Measurements from ENCODE around the gene TBC1D22A. TPM values are rescaled to one million over a fixed set of nuclear protein-coding genes. Genes with fewer than 3 reads are reported as not detected.

Gene TBC1D22A
- polyA plus RNA-seq, 1 donor from 2014 or later, result 9.3 TPM

DNA sequence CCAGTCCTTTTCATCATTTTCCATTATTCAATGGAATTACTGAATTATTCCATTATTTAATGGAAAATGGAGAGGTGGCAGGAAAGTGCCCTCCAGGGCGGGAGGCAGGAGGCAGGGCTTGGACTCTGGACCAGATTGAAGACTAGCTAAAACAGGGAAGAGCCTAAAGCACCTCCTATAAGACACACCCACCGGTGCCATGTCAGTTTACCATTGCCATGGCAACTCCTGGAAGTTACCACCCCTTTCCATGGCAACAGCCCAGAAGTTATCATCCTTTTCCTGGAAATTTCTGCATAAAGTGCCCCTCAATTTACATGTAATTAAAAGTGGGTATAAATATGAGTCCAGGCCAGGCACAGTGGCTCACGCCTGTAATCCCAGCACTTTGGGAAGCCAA is 443.7 kb downstream of the TBC1D22A start:
- Histone ChIP-seq H3K9me2 (ENCODE audit: insufficient read depth, low read length) (no peaks in the 10 kb centered on the region), H3K4me2 (ENCODE audit: low read length) (no peak overlapping the region), H3K36me3 (ENCODE audit: insufficient read depth, low read length) (no peaks in the 10 kb centered on the region), H3K4me3 (ENCODE audit: low read length) (no peak overlapping the region), H3K79me2 (replicated peaks; ENCODE audit: insufficient read depth, low read length) (no peaks in the 10 kb centered on the region), H2AFZ (ENCODE audit: low read depth, low read length) (no peak overlapping the region), H3K27ac (ENCODE audit: low read length) (no peak overlapping the region), H3F3A (ENCODE audit: insufficient read depth, low read length, poor library complexity, severe bottlenecking) (no peaks in the 10 kb centered on the region), H3K27me3 (ENCODE audit: insufficient read depth, low read depth, low read length) (no peaks in the 10 kb centered on the region), H3K9me3 (ENCODE audit: low read length) (no peaks in the 10 kb centered on the region), H4K20me1 (ENCODE audit: insufficient read depth) (no peaks in the 10 kb centered on the region), H3K9ac (ENCODE audit: low read length) (no peak overlapping the region)
- TF ChIP-seq EZH2 (IDR thresholded peaks at IDR 0.05; ENCODE audit: borderline replicate concordance, insufficient read depth, low read length, poor library complexity, severe bottlenecking) (no peak), EP300 (conservative IDR thresholded peaks at IDR 0.05; ENCODE audit: poor library complexity, severe bottlenecking) (no peak), MXI1 (conservative IDR thresholded peaks at IDR 0.05; ENCODE audit: poor library complexity, severe bottlenecking) (no peak), TAF1 (IDR thresholded peaks at IDR 0.05; ENCODE audit: low read depth) (no peak), RAD21 (conservative IDR thresholded peaks at IDR 0.05) (no peak)

DNA sequence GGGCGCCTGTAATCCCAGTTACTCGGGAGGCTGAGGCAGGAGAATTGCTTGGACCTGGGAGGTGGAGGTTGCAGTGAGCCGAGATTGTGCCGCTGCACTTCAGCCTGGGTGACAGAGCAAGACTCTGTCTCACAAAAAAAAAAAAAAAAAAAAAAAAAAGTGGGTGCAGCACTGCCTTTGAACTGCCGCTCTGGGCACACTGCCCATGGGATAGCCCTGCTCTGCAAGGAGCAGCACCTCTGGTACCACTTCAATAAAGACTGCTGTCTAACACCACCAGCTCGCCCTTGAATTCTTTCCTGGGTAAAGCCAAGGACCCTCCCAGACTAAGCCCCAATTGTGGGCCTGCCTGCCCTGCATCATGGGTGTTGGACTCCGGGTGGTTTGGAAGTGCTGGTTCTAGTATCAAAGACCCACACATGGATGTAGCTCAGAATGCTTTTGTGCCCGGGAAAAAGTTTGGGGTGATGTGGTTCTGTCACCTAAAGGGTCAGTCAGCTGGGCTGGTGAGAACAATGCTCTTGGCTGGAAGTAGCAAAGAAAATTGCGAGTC is 444.3 kb downstream of the TBC1D22A start:
- Histone ChIP-seq H3F3A (ENCODE audit: insufficient read depth, low read length, poor library complexity, severe bottlenecking) (no peaks in the 10 kb centered on the region), H3K4me2 (ENCODE audit: low read length) (no peak overlapping the region)

More for the DNA sequence above, 444.3 kb downstream of the TBC1D22A start:
- no peaks in the 10 kb centered on the region for H3K79me2 ChIP-seq (replicated peaks; ENCODE audit: insufficient read depth, low read length)
- H3K9ac ChIP-seq (ENCODE audit: low read length), result no peak overlapping the region
- no peak overlapping the region for H3K27ac ChIP-seq (ENCODE audit: low read length)
- H3K9me3 ChIP-seq (ENCODE audit: low read length), result no peaks in the 10 kb centered on the region
- no peak overlapping the region for H3K4me3 ChIP-seq (ENCODE audit: low read length)
- no peaks in the 10 kb centered on the region for H3K9me2 ChIP-seq (ENCODE audit: insufficient read depth, low read length)
- H3K27me3 ChIP-seq (ENCODE audit: insufficient read depth, low read depth, low read length), result no peaks in the 10 kb centered on the region
- TF ChIP-seq POLR2AphosphoS5 (IDR thresholded peaks at IDR 0.05), result no peak
- no peak for TF ChIP-seq TAF1 (IDR thresholded peaks at IDR 0.05; ENCODE audit: low read depth)
- TF ChIP-seq EZH2 (IDR thresholded peaks at IDR 0.05; ENCODE audit: borderline replicate concordance, insufficient read depth, low read length, poor library complexity, severe bottlenecking), result no peak
- TF ChIP-seq EP300 (conservative IDR thresholded peaks at IDR 0.05; ENCODE audit: poor library complexity, severe bottlenecking), result no peak
- TF ChIP-seq MXI1 (conservative IDR thresholded peaks at IDR 0.05; ENCODE audit: poor library complexity, severe bottlenecking), result no peak
- TF ChIP-seq SMC3 (conservative IDR thresholded peaks at IDR 0.05; ENCODE audit: poor library complexity), result no peak
- TF ChIP-seq RAD21 (conservative IDR thresholded peaks at IDR 0.05), result no peak
- TF ChIP-seq, protein P1, sequence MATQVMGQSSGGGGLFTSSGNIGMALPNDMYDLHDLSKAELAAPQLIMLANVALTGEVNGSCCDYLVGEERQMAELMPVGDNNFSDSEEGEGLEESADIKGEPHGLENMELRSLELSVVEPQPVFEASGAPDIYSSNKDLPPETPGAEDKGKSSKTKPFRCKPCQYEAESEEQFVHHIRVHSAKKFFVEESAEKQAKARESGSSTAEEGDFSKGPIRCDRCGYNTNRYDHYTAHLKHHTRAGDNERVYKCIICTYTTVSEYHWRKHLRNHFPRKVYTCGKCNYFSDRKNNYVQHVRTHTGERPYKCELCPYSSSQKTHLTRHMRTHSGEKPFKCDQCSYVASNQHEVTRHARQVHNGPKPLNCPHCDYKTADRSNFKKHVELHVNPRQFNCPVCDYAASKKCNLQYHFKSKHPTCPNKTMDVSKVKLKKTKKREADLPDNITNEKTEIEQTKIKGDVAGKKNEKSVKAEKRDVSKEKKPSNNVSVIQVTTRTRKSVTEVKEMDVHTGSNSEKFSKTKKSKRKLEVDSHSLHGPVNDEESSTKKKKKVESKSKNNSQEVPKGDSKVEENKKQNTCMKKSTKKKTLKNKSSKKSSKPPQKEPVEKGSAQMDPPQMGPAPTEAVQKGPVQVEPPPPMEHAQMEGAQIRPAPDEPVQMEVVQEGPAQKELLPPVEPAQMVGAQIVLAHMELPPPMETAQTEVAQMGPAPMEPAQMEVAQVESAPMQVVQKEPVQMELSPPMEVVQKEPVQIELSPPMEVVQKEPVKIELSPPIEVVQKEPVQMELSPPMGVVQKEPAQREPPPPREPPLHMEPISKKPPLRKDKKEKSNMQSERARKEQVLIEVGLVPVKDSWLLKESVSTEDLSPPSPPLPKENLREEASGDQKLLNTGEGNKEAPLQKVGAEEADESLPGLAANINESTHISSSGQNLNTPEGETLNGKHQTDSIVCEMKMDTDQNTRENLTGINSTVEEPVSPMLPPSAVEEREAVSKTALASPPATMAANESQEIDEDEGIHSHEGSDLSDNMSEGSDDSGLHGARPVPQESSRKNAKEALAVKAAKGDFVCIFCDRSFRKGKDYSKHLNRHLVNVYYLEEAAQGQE (IDR thresholded peaks at IDR 0.05; ENCODE audit: borderline replicate concordance), result no peak
- TF ChIP-seq, protein P2, sequence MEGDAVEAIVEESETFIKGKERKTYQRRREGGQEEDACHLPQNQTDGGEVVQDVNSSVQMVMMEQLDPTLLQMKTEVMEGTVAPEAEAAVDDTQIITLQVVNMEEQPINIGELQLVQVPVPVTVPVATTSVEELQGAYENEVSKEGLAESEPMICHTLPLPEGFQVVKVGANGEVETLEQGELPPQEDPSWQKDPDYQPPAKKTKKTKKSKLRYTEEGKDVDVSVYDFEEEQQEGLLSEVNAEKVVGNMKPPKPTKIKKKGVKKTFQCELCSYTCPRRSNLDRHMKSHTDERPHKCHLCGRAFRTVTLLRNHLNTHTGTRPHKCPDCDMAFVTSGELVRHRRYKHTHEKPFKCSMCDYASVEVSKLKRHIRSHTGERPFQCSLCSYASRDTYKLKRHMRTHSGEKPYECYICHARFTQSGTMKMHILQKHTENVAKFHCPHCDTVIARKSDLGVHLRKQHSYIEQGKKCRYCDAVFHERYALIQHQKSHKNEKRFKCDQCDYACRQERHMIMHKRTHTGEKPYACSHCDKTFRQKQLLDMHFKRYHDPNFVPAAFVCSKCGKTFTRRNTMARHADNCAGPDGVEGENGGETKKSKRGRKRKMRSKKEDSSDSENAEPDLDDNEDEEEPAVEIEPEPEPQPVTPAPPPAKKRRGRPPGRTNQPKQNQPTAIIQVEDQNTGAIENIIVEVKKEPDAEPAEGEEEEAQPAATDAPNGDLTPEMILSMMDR (IDR thresholded peaks at IDR 0.05; ENCODE audit: poor library complexity, severe bottlenecking), result no peak
- H3K36me3 ChIP-seq (ENCODE audit: insufficient read depth, low read length), result no peaks in the 10 kb centered on the region
- H2AFZ ChIP-seq (ENCODE audit: low read depth, low read length), result no peak overlapping the region
- no peaks in the 10 kb centered on the region for H4K20me1 ChIP-seq (ENCODE audit: insufficient read depth)
